PC-9 (cell line): Measurements from ENCODE around the gene PLCL2.

Experiments used
- CTCF ChIP-seq: fragments of 200-600 bp; sonication (generic); conservative IDR thresholded peaks from 2 replicates; pipeline ENCODE4 v1.6.1; 2017; ENCODE audit warnings: mixed run types, antibody characterized with exemption, mild to moderate bottlenecking, moderate library complexity
- EZH2 ChIP-seq: fragments of 200-600 bp; sonication (generic); IDR thresholded peaks from 2 replicates; pipeline ENCODE4 v1.8.0; 2017; ENCODE audit warnings: antibody characterized with exemption, low read depth

- no peak for TF ChIP-seq CTCF
- TF ChIP-seq EZH2 = no peak
These were observed 121.5 kb downstream of the PLCL2 start for GRCh38 chr3:17006132-17006852.
